GM12878 (cell line): Measurements from ENCODE around the gene STX3. TPM values are rescaled to one million over a fixed set of nuclear protein-coding genes. Genes with fewer than 3 reads are reported as not detected.

Source experiments
- ATAC-seq: fragments of 200-7000 bp; cut with Tn5 transposase; 3 replicates; pipeline ENCODE4 v1.9.1; 2020; ENCODE audit warnings: mild to moderate bottlenecking, moderate library complexity
- BruUV-seq: library from RNA; stranded (reverse); fragments of 400-500 nt; replicated peaks from 2 replicates; lab custom pipeline; 2021; lab: Mats Ljungman, UMichigan
- CTCF ChIA-PET: fragments of 300-600 bp; sonication (Branson Sonifier 250); formaldehyde crosslinking; extraction: SDS; loops from one replicate; lab custom pipeline; 2021; ENCODE audit warnings: inconsistent platforms; lab: Yijun Ruan, JAX
- POLR2A ChIA-PET: fragments of 350-600 bp; formaldehyde crosslinking; extraction: SDS; loops from one replicate; lab custom pipeline; 2021; ENCODE audit warnings: inconsistent platforms; lab: Charles Lee
- RAD21 ChIA-PET: fragments of 300-600 bp; sonication (Branson Sonifier 250); formaldehyde crosslinking; loops from one replicate; lab custom pipeline; 2023; ENCODE audit warnings: antibody characterized with exemption; ENCODE audit not compliant: unreplicated experiment; lab: Charles Lee
- SMC1A ChIA-PET: fragments of 300-600 bp; sonication (Branson Sonifier 250); formaldehyde crosslinking; loops from one replicate; lab custom pipeline; 2023; ENCODE audit not compliant: unreplicated experiment, uncharacterized antibody; lab: Charles Lee
- DNase-seq: peaks from one replicate; pipeline ENCODE4 v3.0.0-alpha.2; 2011; ENCODE audit warnings: low read depth, low spot score
- FAIRE-seq: peaks from 3 replicates; lab custom pipeline; 2011; peaks lifted over from hg19 to GRCh38; lab: Jason Lieb, UNC
- H2AFZ ChIP-seq: 2 replicates; pipeline ENCODE4 v1.6.0; 2011; ENCODE audit warnings: low read depth, low read length, control low read depth; ENCODE audit not compliant: control insufficient read depth
- H3K27ac ChIP-seq: 2 replicates; pipeline ENCODE4 v1.5.1; 2011; ENCODE audit warnings: control low read depth; ENCODE audit not compliant: control insufficient read depth, insufficient read depth
- H3K27me3 ChIP-seq, 2 experiments: replicated peaks in 1 of 2; 2 replicates each; pipeline versions ENCODE4 v1.6.0 to v1.6.1; 2011; ENCODE audit warnings: low read length in 1 of 2; ENCODE audit not compliant: control insufficient read depth in 2 of 2, insufficient read depth in 2 of 2
- H3K36me3 ChIP-seq, 2 experiments: 2 replicates each; pipeline ENCODE4 v1.5.1; 2011; ENCODE audit warnings: low read length in 1 of 2; ENCODE audit not compliant: control insufficient read depth in 2 of 2, insufficient read depth in 2 of 2
- H3K4me1 ChIP-seq: 2 replicates; pipeline ENCODE4 v1.6.1; 2011; ENCODE audit warnings: mild to moderate bottlenecking, low read length, moderate library complexity, mixed read lengths; ENCODE audit not compliant: control insufficient read depth, insufficient read depth
- H3K4me2 ChIP-seq: 2 replicates; pipeline ENCODE4 v1.6.0; 2011; ENCODE audit warnings: control low read depth; ENCODE audit not compliant: control insufficient read depth, insufficient read depth
- H3K4me3 ChIP-seq: fragments of 200-600 bp; sonication (generic); 2 replicates; pipeline ENCODE4 v1.5.1; 2016
- H3K79me2 ChIP-seq: 2 replicates; pipeline ENCODE4 v1.6.0; 2011; ENCODE audit warnings: low read length; ENCODE audit not compliant: control insufficient read depth, insufficient read depth
- H3K9ac ChIP-seq: 2 replicates; pipeline ENCODE4 v1.8.0; 2011; ENCODE audit warnings: low read length, control low read depth, mixed read lengths; ENCODE audit not compliant: control insufficient read depth, insufficient read depth
- H3K9me3 ChIP-seq: replicated peaks from 3 replicates; pipeline ENCODE4 v1.5.1; 2011; ENCODE audit warnings: mild to moderate bottlenecking, low read length; ENCODE audit not compliant: control insufficient read depth, insufficient read depth
- H4K20me1 ChIP-seq: 2 replicates; pipeline ENCODE4 v1.6.0; 2011; ENCODE audit not compliant: control insufficient read depth, insufficient read depth
- ASH2L ChIP-seq: fragments of 300-600, 200-600 bp; sonication (generic); IDR thresholded peaks from 2 replicates; pipeline ENCODE4 v1.6.1; 2017; ENCODE audit warnings: low read depth, mild to moderate bottlenecking, borderline replicate concordance
- BMI1 ChIP-seq: fragments of 450-650 bp; IDR thresholded peaks from 2 replicates; pipeline ENCODE4 v1.6.1; 2016; ENCODE audit warnings: mild to moderate bottlenecking, moderate library complexity, borderline replicate concordance
- CHD1 ChIP-seq: IDR thresholded peaks from 2 replicates; pipeline ENCODE4 v1.6.1; 2012; ENCODE audit warnings: low read depth, low read length, improper control_type of control experiment
- CHD4 ChIP-seq: fragments of 200-600 bp; sonication (generic); IDR thresholded peaks from 2 replicates; pipeline ENCODE4 v1.6.1; 2016; ENCODE audit warnings: mild to moderate bottlenecking
- CREB1 ChIP-seq: IDR thresholded peaks from 2 replicates; pipeline ENCODE4 v1.6.1; 2012; ENCODE audit warnings: low read depth, mild to moderate bottlenecking, inconsistent platforms
- FOS ChIP-seq: IDR thresholded peaks from 3 replicates; pipeline ENCODE4 v1.6.1; 2011; ENCODE audit warnings: borderline replicate concordance; ENCODE audit not compliant: insufficient read length; ENCODE audit errors: extremely low read depth
- NBN ChIP-seq: fragments of 450-650 bp; IDR thresholded peaks from 2 replicates; pipeline ENCODE4 v1.6.1; 2016
- NR2C2 ChIP-seq: IDR thresholded peaks from 2 replicates; pipeline ENCODE4 v1.6.1; 2011; ENCODE audit warnings: borderline replicate concordance, low read depth; ENCODE audit not compliant: control insufficient read depth, insufficient read length
- SIX5 ChIP-seq: IDR thresholded peaks from 2 replicates; pipeline ENCODE4 v1.6.1; 2011; ENCODE audit warnings: mild to moderate bottlenecking, low read depth, low read length, moderate library complexity; ENCODE audit not compliant: severe bottlenecking
- STAT1 ChIP-seq: fragments of 450-650 bp; conservative IDR thresholded peaks from 2 replicates; pipeline ENCODE4 v1.6.1; 2014; ENCODE audit warnings: antibody characterized with exemption, mild to moderate bottlenecking
- TCF12 ChIP-seq: IDR thresholded peaks from 2 replicates; pipeline ENCODE4 v1.6.1; 2011; ENCODE audit warnings: low read depth, mild to moderate bottlenecking, low read length
- TCF3 ChIP-seq: IDR thresholded peaks from 2 replicates; pipeline ENCODE4 v1.6.1; 2012; ENCODE audit warnings: low read depth, mild to moderate bottlenecking, low read length, borderline replicate concordance; ENCODE audit not compliant: insufficient read depth
- TCF7 ChIP-seq: IDR thresholded peaks from 2 replicates; pipeline ENCODE4 v1.6.1; 2014; ENCODE audit warnings: antibody characterized with exemption, borderline replicate concordance
- USF1 ChIP-seq: IDR thresholded peaks from 2 replicates; pipeline ENCODE4 v1.6.1; 2011; ENCODE audit warnings: borderline replicate concordance, low read depth, mild to moderate bottlenecking, moderate library complexity, mixed read lengths, low read length; ENCODE audit not compliant: insufficient read depth; ENCODE audit errors: extremely low read length
- YBX1 ChIP-seq: fragments of 450-650 bp; IDR thresholded peaks from 2 replicates; pipeline ENCODE4 v1.6.1; 2016; ENCODE audit warnings: antibody characterized with exemption
- ZNF217 ChIP-seq: fragments of 450-650 bp; IDR thresholded peaks from 2 replicates; pipeline ENCODE4 v1.6.1; 2017; ENCODE audit warnings: antibody characterized with exemption, mild to moderate bottlenecking
- whole genome bisulfite sequencing: methylation state at CpG from one replicate; pipeline ENCODE4 v1.1.6; 2016; ENCODE audit warnings: low lambda C conversion rate; ENCODE audit not compliant: insufficient replicate concordance, insufficient coverage; ENCODE audit errors: missing lambda C conversion rate; 5-methylcytosine and 5-hydroxymethylcytosine counted together
- in situ Hi-C: fragments of 300-500 bp; cut with MboI; formaldehyde crosslinking; loops from 9 replicates; pipeline ENCODE4 v1.14.3; 2018; ENCODE audit warnings: mixed read lengths
- intact Hi-C: fragments of 100-400 bp; cut with micrococcal nuclease; formaldehyde crosslinking; loops from one replicate; pipeline ENCODE4 v1.14.2; 2022; ENCODE audit not compliant: unreplicated experiment
- polyA plus RNA-seq, 11 experiments: library from polyadenylated mRNA; depleted of rRNA in 4 of 11; unstranded in 6 of 11; stranded (reverse) in 5 of 11; fragments of >200 nt; fragmentation: Nextera tagmentation in 4 of 11; fragmentation: Illumina TruSeq in 1 of 11; extraction: Ambion mirVana in 4 of 11; extraction: Trizol in 1 of 11; gene quantifications; 1 replicate in 1 of 11; 2 replicates in 10 of 11; pipeline versions ENCODE4 v1.2.1 to v1.2.3, GENCODE V29; 2011 to 2016; ENCODE audit warnings: inconsistent platforms in 2 of 11, missing spikeins in 2 of 11, low read depth in 1 of 11
- total RNA-seq, 4 experiments: library from RNA; depleted of rRNA in 3 of 4; stranded (reverse); fragments of >200 nt in 3 of 4; fragmentation: Illumina TruSeq in 1 of 4; extraction: Trizol in 1 of 4; gene quantifications; 2 replicates each; pipeline versions ENCODE4 v1.2.1 to v1.2.3, GENCODE V29; 2013 to 2021
- TF ChIP-seq, protein P1 (sequence below): fragments of 150-350 bp; IDR thresholded peaks from 2 replicates; pipeline ENCODE4 v1.6.1; 2016; ENCODE audit warnings: low read depth, low read length
- TF ChIP-seq, protein P2 (sequence below): fragments of 450-650 bp; IDR thresholded peaks from 2 replicates; pipeline ENCODE4 v1.6.1; 2016; ENCODE audit warnings: mild to moderate bottlenecking

The STX3 gene
- total and polyA plus RNA-seq, 10 of the 15 experiments (the other 5 are each of a cell fraction or from before 2014, with no cell fraction given), result 0.11 to 2.5 (median 1.1) TPM

DNA sequence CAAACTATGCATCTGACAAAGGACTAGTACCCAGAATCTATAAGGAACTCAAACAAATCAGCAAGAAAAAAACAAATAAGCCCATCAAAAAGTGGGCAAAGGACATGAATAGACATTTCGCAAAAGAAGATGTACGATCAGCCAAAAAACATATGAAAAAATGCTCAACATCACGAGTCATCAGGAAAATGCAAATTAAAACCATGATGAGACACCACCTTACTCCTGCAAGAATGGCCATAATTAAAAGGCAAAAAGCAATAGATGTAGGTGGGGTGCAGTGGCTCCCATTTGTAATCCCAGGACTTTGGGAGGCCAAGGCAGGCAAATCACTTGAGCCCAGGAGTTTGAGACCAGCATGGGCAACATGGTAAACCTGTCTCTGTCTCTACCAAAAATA is 31.1 kb upstream of the STX3 start (continued):
- TF ChIP-seq, protein P1, sequence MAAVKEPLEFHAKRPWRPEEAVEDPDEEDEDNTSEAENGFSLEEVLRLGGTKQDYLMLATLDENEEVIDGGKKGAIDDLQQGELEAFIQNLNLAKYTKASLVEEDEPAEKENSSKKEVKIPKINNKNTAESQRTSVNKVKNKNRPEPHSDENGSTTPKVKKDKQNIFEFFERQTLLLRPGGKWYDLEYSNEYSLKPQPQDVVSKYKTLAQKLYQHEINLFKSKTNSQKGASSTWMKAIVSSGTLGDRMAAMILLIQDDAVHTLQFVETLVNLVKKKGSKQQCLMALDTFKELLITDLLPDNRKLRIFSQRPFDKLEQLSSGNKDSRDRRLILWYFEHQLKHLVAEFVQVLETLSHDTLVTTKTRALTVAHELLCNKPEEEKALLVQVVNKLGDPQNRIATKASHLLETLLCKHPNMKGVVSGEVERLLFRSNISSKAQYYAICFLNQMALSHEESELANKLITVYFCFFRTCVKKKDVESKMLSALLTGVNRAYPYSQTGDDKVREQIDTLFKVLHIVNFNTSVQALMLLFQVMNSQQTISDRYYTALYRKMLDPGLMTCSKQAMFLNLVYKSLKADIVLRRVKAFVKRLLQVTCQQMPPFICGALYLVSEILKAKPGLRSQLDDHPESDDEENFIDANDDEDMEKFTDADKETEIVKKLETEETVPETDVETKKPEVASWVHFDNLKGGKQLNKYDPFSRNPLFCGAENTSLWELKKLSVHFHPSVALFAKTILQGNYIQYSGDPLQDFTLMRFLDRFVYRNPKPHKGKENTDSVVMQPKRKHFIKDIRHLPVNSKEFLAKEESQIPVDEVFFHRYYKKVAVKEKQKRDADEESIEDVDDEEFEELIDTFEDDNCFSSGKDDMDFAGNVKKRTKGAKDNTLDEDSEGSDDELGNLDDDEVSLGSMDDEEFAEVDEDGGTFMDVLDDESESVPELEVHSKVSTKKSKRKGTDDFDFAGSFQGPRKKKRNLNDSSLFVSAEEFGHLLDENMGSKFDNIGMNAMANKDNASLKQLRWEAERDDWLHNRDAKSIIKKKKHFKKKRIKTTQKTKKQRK, result no peak
- TF ChIP-seq FOS (no peak), ASH2L (no peak), SIX5 (no peak), CREB1 (no peak)
- TF ChIP-seq, protein P2, sequence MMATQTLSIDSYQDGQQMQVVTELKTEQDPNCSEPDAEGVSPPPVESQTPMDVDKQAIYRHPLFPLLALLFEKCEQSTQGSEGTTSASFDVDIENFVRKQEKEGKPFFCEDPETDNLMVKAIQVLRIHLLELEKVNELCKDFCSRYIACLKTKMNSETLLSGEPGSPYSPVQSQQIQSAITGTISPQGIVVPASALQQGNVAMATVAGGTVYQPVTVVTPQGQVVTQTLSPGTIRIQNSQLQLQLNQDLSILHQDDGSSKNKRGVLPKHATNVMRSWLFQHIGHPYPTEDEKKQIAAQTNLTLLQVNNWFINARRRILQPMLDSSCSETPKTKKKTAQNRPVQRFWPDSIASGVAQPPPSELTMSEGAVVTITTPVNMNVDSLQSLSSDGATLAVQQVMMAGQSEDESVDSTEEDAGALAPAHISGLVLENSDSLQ, result no peak
- TF ChIP-seq, all 136 proteins: peak for 0

GRCh38 chr11:59727426-59727825 is 27.8 kb upstream of the STX3 start:
- Histone ChIP-seq H3K79me2 (no peaks in the 10 kb centered on the region), H3K9ac (no peak overlapping the region), H3K36me3 (no peaks in the 10 kb centered on the region), H2AFZ (no peak overlapping the region), H3K4me3 (no peak overlapping the region), H4K20me1 (no peaks in the 10 kb centered on the region), H3K4me2 (no peak overlapping the region), H3K9me3 (no peaks in the 10 kb centered on the region; the same call in 2 of the 3 replicates), H3K27me3 (no peaks in the 10 kb centered on the region), H3K4me1 (no peaks in the 10 kb centered on the region), H3K27ac (no peak overlapping the region)
- FAIRE-seq (no peak), DNase-seq (no peak), ATAC-seq (no peak)
- ChIA-PET SMC1A (interaction anchor here (1.1 kb wide), 1 partner anchor 8 kb away, joined by 3 read pairs; no protein-coding TSS in a partner anchor), RAD21 (no interaction called here), POLR2A (no interaction called here), CTCF (no interaction called here)
- WGBS, result 80% methylated on average over 1 of the region's 1 CpG
- in situ Hi-C loops (no loop called here), intact Hi-C loops (no loop called here)
- TF ChIP-seq TCF7 (no peak), STAT1 (no peak), NBN (no peak), CHD1 (no peak), NR2C2 (no peak), BMI1 (no peak), ZNF217 (no peak), TCF3 (no peak), USF1 (no peak), TCF12 (no peak), CHD4 (no peak), YBX1 (no peak)
- no TSS peak for BruUV-seq
